ENCODE measurements around the gene CTNNAL1. TPM values are rescaled to one million over a fixed set of nuclear protein-coding genes. Genes with fewer than 3 reads are reported as not detected.
"Not testable (repeated sequence)": the region's sequence is repeated elsewhere in the genome, so short reads cannot be mapped to it uniquely, and the experiment has no call there.

The CTNNAL1 gene
- total RNA-seq, 1 donor from 2014 or later = 53.1 TPM

GRCh38 chr9:108933718-108934322, 79.5 kb downstream of the CTNNAL1 start, which contains the start of gene ELP1:
ELP1 (minus strand) TSS chr9:108934124; CDS start chr9:108931146, 2,978 bp downstream.
- DNase-seq (ENCODE audit: low spot score) = peak; percentile 96

- DNase-seq (ENCODE audit: low spot score) = no peak
Observed at GRCh38 chr9:108933231-108933717, 80.0 kb downstream of the CTNNAL1 start.

GRCh38 chr9:108928386-108928785, 84.9 kb downstream of the CTNNAL1 start:
- DNase-seq (ENCODE audit: low spot score) = no peak

- DNase-seq (ENCODE audit: low spot score) = no peak
Observed at GRCh38 chr9:108924466-108924865, 88.8 kb downstream of the CTNNAL1 start.

GRCh38 chr9:108921200-108921599, 92.1 kb downstream of the CTNNAL1 start:
- no peak for DNase-seq (ENCODE audit: low spot score)

- not testable (repeated sequence) for DNase-seq (ENCODE audit: low spot score)
Observed at GRCh38 chr9:108920401-108920800, 92.9 kb downstream of the CTNNAL1 start.

GRCh38 chr9:108919517-108919916, 93.8 kb downstream of the CTNNAL1 start:
- DNase-seq (ENCODE audit: low spot score) = no peak

- no peak for DNase-seq (ENCODE audit: low spot score)
Observed at GRCh38 chr9:108913391-108913790, 99.9 kb downstream of the CTNNAL1 start.

- DNase-seq (ENCODE audit: low spot score) = no peak
Observed at GRCh38 chr9:108911820-108912219, 101.5 kb downstream of the CTNNAL1 start.

GRCh38 chr9:108910914-108911313, 102.4 kb downstream of the CTNNAL1 start:
- no peak for DNase-seq (ENCODE audit: low spot score)

- DNase-seq (ENCODE audit: low spot score) = no peak
Observed at GRCh38 chr9:108910402-108910801, 102.9 kb downstream of the CTNNAL1 start.

- DNase-seq (ENCODE audit: low spot score) = no peak
Observed at GRCh38 chr9:108905494-108905893, 107.8 kb downstream of the CTNNAL1 start.

GRCh38 chr9:108904161-108904560, 109.1 kb downstream of the CTNNAL1 start:
- no peak for DNase-seq (ENCODE audit: low spot score)

- DNase-seq (ENCODE audit: low spot score) = no peak
Observed at GRCh38 chr9:108903420-108904103, 109.7 kb downstream of the CTNNAL1 start.

GRCh38 chr9:108900176-108900575, 113.1 kb downstream of the CTNNAL1 start:
- no peak for DNase-seq (ENCODE audit: low spot score)

GRCh38 chr9:108899023-108899695, 114.1 kb downstream of the CTNNAL1 start:
- DNase-seq (ENCODE audit: low spot score) = not testable (repeated sequence)

- no peak for DNase-seq (ENCODE audit: low spot score)
Observed at GRCh38 chr9:108897324-108898096, 115.8 kb downstream of the CTNNAL1 start.

GRCh38 chr9:108894225-108894997, 118.9 kb downstream of the CTNNAL1 start:
- DNase-seq (ENCODE audit: low spot score) = no peak
